ENCODE results near the gene JARID2.

The JARID2 gene

GRCh38 chr6:15239616-15240364, 6.1 kb upstream of the JARID2 start:
- DNase-seq (ENCODE audit: low read depth, low spot score): no peak
- ChIA-PET POLR2A (interaction anchor here (0.6 kb wide), 1 partner anchor 37 kb away, joined by 4 read pairs; no protein-coding TSS in a partner anchor), CTCF (no interaction called here)
- no peak overlapping the region for H3K4me3 ChIP-seq (ENCODE audit: low read depth, low read length)
- TF ChIP-seq CTCF (IDR thresholded peaks at IDR 0.05; ENCODE audit: insufficient read depth, low read length, missing control alignments): no peak

GRCh38 chr6:15242503-15242902, 3.4 kb upstream of the JARID2 start:
- ChIA-PET POLR2A (interaction anchor here (0.6 kb wide), 1 partner anchor 448 kb away, joined by 4 read pairs; no protein-coding TSS in a partner anchor), CTCF (interaction anchor here (0.6 kb wide), 1 partner anchor 1407 kb away, joined by 3 read pairs; no protein-coding TSS in a partner anchor)
- DNase-seq (ENCODE audit: low read depth, low spot score): no peak
- TF ChIP-seq CTCF (IDR thresholded peaks at IDR 0.05; ENCODE audit: insufficient read depth, low read length, missing control alignments): no peak
- H3K4me3 ChIP-seq (ENCODE audit: low read depth, low read length): no peak overlapping the region

DNA sequence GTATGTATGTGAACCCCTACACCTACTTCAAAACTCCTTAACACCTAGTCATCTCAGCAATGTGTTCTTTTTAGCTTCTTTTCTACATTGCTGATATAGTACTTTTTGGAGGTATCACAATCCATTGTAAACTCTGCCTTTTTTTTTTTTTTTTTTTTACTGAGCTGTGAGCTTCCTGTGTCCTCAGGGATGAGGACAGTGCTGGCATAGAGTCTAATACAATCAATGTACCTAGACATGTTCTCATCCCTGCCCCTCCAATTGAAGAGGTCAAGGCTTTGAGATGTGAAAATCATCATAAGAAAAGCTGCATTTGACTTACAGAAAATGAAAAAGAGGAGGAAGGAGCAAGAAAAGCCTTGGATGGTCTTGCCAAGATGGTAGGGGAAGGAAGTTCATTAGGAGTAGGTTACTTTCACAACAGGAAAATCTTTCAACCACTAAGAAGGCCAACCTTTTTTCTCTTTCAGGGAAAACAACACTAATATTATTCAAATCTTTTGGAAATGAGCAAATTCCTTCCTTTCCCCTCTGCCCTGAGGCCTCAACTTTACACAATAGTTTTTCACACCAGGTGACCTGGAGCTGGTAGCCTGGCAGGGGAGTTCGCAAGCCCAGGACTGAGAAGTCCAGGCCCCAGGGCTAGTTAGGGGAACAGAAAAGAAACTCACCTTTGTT, 2.8 kb upstream of the JARID2 start:
- POLR2A ChIA-PET: no interaction called here
- no peak for TF ChIP-seq CTCF (IDR thresholded peaks at IDR 0.05; ENCODE audit: insufficient read depth, low read length, missing control alignments)
- CTCF ChIA-PET: no interaction called here
- no peak for DNase-seq (ENCODE audit: low read depth, low spot score)
- no peak overlapping the region for H3K4me3 ChIP-seq (ENCODE audit: low read depth, low read length)

GRCh38 chr6:15243910-15244619, 1.8 kb upstream of the JARID2 start:
- CTCF ChIA-PET: no interaction called here

DNA sequence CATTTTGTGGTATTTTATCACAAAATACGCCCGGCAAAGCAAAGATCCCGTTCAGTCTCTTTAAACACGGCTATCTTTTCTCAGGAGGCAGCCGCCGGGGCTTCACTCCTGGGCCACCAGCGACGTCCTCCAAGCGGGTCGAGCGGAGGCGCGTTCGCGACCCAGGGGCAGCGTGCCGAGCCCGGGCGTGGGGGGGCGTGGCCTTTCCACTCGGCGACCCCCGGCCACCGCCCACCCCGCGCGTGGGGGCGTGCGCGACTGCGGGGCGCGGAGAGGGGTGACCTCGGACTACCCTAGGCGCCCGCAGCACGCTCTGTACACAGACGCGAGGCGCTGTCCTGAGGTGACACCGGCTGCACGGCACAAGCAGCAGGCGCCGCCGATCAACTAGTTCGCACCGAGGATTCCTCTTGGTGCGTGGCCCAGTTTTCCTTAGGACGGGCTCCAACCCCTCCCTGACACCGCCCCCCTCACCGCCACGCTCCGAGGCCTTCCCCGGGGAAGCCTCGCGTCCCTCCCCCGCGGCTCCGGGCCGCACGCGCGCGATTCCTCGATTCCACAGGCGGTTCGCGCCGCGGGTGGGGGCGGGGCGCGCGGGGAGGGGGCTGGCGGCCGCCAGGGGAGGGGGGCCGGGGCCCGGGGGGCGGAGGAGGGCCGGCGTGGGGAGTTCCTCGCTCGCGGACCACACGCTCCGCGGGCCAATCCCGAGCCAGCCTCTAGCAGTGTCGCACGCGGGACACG, 1.1 kb upstream of the JARID2 start:
- POLR2A ChIA-PET: interaction anchor here (0.8 to 1.2 kb wide), 2 partner anchors 360 to 745 kb away, joined by 3 read pairs; no protein-coding TSS in a partner anchor
- peak overlapping the region; percentile 81 for H3K4me3 ChIP-seq (ENCODE audit: low read depth, low read length)
- CTCF ChIA-PET: no interaction called here
- TF ChIP-seq CTCF (IDR thresholded peaks at IDR 0.05; ENCODE audit: insufficient read depth, low read length, missing control alignments): no peak
- no peak for DNase-seq (ENCODE audit: low read depth, low spot score)

More at GRCh38 chr6:15243910-15244619, 1.8 kb upstream of the JARID2 start:
- peak overlapping the region; percentile 81 for H3K4me3 ChIP-seq (ENCODE audit: low read depth, low read length)
- no peak for DNase-seq (ENCODE audit: low read depth, low spot score)
- TF ChIP-seq CTCF (IDR thresholded peaks at IDR 0.05; ENCODE audit: insufficient read depth, low read length, missing control alignments): no peak
- POLR2A ChIA-PET: no interaction called here
